AG04450 (cell line): ENCODE results near the gene VAMP2. TPM values are rescaled to one million over a fixed set of nuclear protein-coding genes. Genes with fewer than 3 reads are reported as not detected.

Experiments
- CTCF ChIA-PET: fragments of 300-600, 350-600 bp; formaldehyde crosslinking; extraction: SDS; loops from one replicate; lab custom pipeline; 2022; ENCODE audit warnings: antibody characterized with exemption, inconsistent platforms; lab: Charles Lee
- POLR2A ChIA-PET: fragments of 350-600 bp; formaldehyde crosslinking; extraction: SDS; loops from one replicate; lab custom pipeline; 2021; ENCODE audit warnings: antibody characterized with exemption, inconsistent platforms; lab: Yijun Ruan, JAX
- DNase-seq: peaks from one replicate; pipeline ENCODE4 v3.0.0-alpha.2; 2011; ENCODE audit warnings: low read depth, low spot score
- H3K27ac ChIP-seq: one replicate; pipeline ENCODE4 v1.5.1; 2012; ENCODE audit warnings: low read depth, low read length, control low read depth
- H3K27me3 ChIP-seq: one replicate; pipeline ENCODE4 v1.6.0; 2012; ENCODE audit warnings: low read length; ENCODE audit not compliant: control insufficient read depth, insufficient read depth
- H3K4me3 ChIP-seq: 2 replicates; pipeline ENCODE4 v1.5.1; 2011; ENCODE audit warnings: mild to moderate bottlenecking, low read depth, low read length, control low read depth
- H3K9me3 ChIP-seq: 2 replicates; pipeline ENCODE4 v1.5.1; 2012; ENCODE audit warnings: low read length; ENCODE audit not compliant: control insufficient read depth, insufficient read depth
- CTCF ChIP-seq: IDR thresholded peaks from 2 replicates; pipeline ENCODE4 v1.5.1; 2011; ENCODE audit warnings: low read depth, low read length, control low read depth, inconsistent platforms
- polyA plus RNA-seq: library from polyadenylated mRNA; depleted of rRNA; stranded (reverse); fragments of >200 nt; gene quantifications from 2 replicates; pipeline ENCODE4 v1.2.3, GENCODE V29; 2011

Gene VAMP2
- polyA plus RNA-seq, 1 experiment = 20.8 TPM

DNA sequence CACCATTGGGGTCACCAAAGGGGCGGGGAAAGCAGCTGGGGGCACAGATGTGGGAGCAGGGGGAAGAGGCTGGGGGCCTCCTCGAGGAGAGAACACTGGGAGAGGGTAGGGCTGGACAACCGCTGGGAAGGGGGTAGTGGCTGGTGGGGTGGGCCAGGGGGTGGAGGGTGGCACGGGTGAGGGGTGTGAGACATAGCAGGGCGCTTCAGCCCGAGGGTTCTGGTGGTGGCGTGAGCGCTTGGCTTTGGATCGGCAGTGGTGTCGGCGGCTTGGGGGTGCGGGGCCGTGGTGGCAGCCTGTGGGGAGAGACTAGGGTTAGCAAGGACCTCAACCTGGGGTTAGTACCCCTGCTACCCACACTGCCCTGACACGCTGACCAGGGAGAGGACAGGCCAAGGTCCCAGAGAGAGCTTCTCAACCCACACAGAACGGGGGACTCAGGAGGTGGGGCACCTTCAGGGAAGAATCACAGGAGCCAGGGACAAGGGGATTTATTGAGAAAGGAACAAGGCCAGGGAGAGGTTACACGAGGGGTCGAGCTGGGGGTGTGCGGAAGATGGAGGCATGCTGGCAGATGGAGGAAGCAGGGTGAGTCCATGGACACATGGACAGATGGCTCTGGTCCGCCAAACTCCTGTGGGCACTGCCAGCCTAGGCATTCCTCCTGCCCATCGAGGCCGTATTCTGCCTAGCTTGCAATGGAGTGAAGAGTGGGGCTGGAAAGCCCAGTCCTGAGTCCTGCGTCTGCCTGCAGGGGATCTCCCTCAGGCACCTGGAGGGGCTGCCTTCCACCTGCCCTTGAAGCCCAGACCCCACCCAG lies 19.0 kb downstream of the VAMP2 start:
- Histone ChIP-seq H3K27ac (no peak overlapping the region), H3K9me3 (no peaks in the 10 kb centered on the region; the same call in 1 of the 2 replicates), H3K27me3 (no peaks in the 10 kb centered on the region), H3K4me3 (no peak overlapping the region)
- CTCF ChIA-PET = no interaction called here
- no peak for TF ChIP-seq CTCF
- POLR2A ChIA-PET = no interaction called here
- DNase-seq = no peak

- no peak overlapping the region for H3K27ac ChIP-seq
- no peak overlapping the region for H3K4me3 ChIP-seq
- POLR2A ChIA-PET = interaction anchor here (0.7 kb wide), 1 partner anchor 545 kb away, joined by 4 read pairs; no protein-coding TSS in a partner anchor
- H3K9me3 ChIP-seq = no peaks in the 10 kb centered on the region; the same call in 1 of the 2 replicates
- H3K27me3 ChIP-seq = no peaks in the 10 kb centered on the region
- CTCF ChIA-PET = no interaction called here
- no peak for TF ChIP-seq CTCF
- DNase-seq = no peak
Measured at GRCh38 chr17:8142887-8143580, 19.7 kb downstream of the VAMP2 start.

DNA sequence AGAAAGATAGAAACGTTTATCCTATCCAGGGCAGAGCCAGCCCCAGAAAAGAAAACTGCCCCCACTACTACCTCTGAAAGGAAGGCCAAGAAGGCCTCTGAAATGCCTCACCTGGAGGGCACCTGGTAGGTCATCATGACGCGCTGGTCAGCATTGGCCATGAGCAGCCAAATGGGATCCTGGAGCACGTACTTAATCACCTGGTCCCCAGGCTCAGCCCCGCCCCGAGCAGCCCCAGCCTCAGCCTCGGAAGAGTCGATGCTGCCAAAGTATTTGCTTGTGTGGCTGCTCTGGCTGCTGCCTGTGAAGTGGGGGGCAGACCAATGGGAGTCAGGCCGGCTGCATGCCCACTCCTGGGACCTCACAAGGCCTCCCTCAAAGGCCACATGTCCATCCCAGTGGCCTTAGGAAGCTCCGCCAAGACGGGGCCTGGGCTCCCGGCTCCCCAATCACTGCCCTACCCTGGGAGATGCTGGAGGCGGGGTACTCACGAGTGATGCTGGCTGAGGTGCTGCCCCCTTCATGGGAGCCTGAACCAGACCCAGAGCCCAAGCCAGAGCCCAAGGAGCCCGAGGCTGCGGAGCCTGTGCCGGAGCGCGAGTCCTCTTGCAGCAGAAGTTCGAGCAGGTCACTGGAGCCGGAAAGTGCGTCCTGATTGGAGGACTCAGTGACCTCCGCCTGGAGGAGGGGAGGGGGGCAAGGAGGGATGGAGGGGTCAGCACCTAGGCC lies 20.4 kb downstream of the VAMP2 start:
- Histone ChIP-seq H3K27ac (no peak overlapping the region), H3K27me3 (no peaks in the 10 kb centered on the region), H3K4me3 (no peak overlapping the region), H3K9me3 (no peaks in the 10 kb centered on the region; the same call in 1 of the 2 replicates)
- CTCF ChIA-PET = no interaction called here
- no peak for TF ChIP-seq CTCF
- POLR2A ChIA-PET = interaction anchor here (0.7 to 3.7 kb wide), 2 partner anchors 8 to 544 kb away, joined by 4 to 18 read pairs; no protein-coding TSS in a partner anchor
- no peak for DNase-seq

DNA sequence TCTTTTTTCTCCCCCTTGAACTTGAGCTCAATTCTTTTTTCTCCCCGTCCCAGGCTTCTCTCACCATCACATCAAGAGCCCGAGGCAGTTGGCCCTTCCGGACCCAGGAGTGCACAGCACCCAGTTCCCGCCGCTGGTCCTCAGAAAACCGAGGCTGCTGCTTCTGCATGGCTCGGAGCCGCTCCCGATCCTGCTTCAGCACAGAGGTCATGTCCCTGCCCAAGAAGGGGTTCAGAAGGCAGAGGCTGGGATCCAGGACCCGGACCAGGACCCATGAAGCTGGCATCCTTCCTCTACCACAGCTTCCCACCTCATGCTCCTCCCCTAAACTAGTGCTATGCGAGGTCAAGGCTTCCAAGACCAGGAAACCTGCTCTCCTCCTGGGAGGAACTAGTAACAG lies 21.0 kb downstream of the VAMP2 start:
- POLR2A ChIA-PET = interaction anchor here (0.6 to 3.7 kb wide), 2 partner anchors 9 to 115 kb away, joined by 3 to 18 read pairs; no protein-coding TSS in a partner anchor
- no peak overlapping the region for H3K27ac ChIP-seq
- H3K27me3 ChIP-seq = no peaks in the 10 kb centered on the region
- CTCF ChIA-PET = interaction anchor here (5.2 kb wide), 1 partner anchor 23 kb away, joined by 38 read pairs; the partner anchor contains the start of gene ALOXE3
- no peaks in the 10 kb centered on the region; the same call in 1 of the 2 replicates for H3K9me3 ChIP-seq
- H3K4me3 ChIP-seq = no peak overlapping the region
- DNase-seq = no peak
- TF ChIP-seq CTCF = no peak
